Measurements from ENCODE around the gene AGBL4. TPM values are rescaled to one million over a fixed set of nuclear protein-coding genes. Genes with fewer than 3 reads are reported as not detected.

AGBL4 gene
- total RNA-seq, 1 experiment from 2014 or later = not detected

- BruUV-seq (replicated peaks) = no TSS peak
- Histone ChIP-seq H3K27me3 (ENCODE audit: insufficient read depth, low read length) (peaks cover 18% of the 10 kb centered on the region), H3K79me2 (ENCODE audit: insufficient read depth, low read length) (no peaks in the 10 kb centered on the region), H2AFZ (ENCODE audit: low read depth, low read length, poor library complexity, severe bottlenecking) (no peak overlapping the region), H3K36me3 (ENCODE audit: control insufficient read depth in 1 of 2, insufficient read depth in 2 of 2, low read length in 2 of 2) (no peaks in the 10 kb centered on the region), H3K9me2 (ENCODE audit: insufficient read depth) (no peaks in the 10 kb centered on the region), H3K9ac (ENCODE audit: low read length) (no peak overlapping the region), H3K4me2 (ENCODE audit: low read length) (no peak overlapping the region), H4K20me1 (ENCODE audit: insufficient read depth) (no peaks in the 10 kb centered on the region), H3K9me3 (ENCODE audit: control insufficient read depth in 1 of 2, insufficient read depth in 1 of 2, low read depth in 1 of 2, low read length in 2 of 2) (no peaks in the 10 kb centered on the region), H3K4me3 (replicated peaks in 1 of 2; ENCODE audit: low read depth in 1 of 2, low read length in 2 of 2) (no peak overlapping the region), H3K27ac (ENCODE audit: low read depth, low read length) (no peak overlapping the region), H3K4me1 (ENCODE audit: control insufficient read depth in 1 of 2, insufficient read depth in 2 of 2, low read length in 2 of 2) (no peaks in the 10 kb centered on the region)
- no peak for TF ChIP-seq EGR1 (IDR thresholded peaks at IDR 0.05; ENCODE audit: low read depth)
- no peak for TF ChIP-seq TCF7L2 (IDR thresholded peaks at IDR 0.05; ENCODE audit: borderline replicate concordance, extremely low read depth, insufficient read depth, insufficient read length)
- no peak for TF ChIP-seq SIN3A (IDR thresholded peaks at IDR 0.05; ENCODE audit: low read depth)
- TF ChIP-seq REST (IDR thresholded peaks at IDR 0.05; ENCODE audit: low read depth) = no peak
- no peak for TF ChIP-seq MAX (IDR thresholded peaks at IDR 0.05)
- no peak for TF ChIP-seq SRF (IDR thresholded peaks at IDR 0.05; ENCODE audit: low read depth)
- no peak for TF ChIP-seq ZFX (IDR thresholded peaks at IDR 0.05)
- TF ChIP-seq CTCF (IDR thresholded peaks at IDR 0.05 in 2 of 3, conservative IDR thresholded peaks at IDR 0.05 in 1 of 3; ENCODE audit: borderline replicate concordance in 1 of 3, insufficient read depth in 1 of 3, low read depth in 2 of 3, low read length in 2 of 3) = no peak
- no peak for TF ChIP-seq EZH2 (IDR thresholded peaks at IDR 0.05)
- TF ChIP-seq ATF3 (IDR thresholded peaks at IDR 0.05) = no peak
- TF ChIP-seq JUND (IDR thresholded peaks at IDR 0.05) = no peak
- TF ChIP-seq CEBPB (IDR thresholded peaks at IDR 0.05; ENCODE audit: low read depth) = no peak
- no peak for TF ChIP-seq POLR2AphosphoS5 (IDR thresholded peaks at IDR 0.05; ENCODE audit: low read depth, low read length)
- no peak for TF ChIP-seq ZNF274 (IDR thresholded peaks at IDR 0.05; ENCODE audit: low read depth, low read length)
- no peak for TF ChIP-seq EZH2phosphoT487 (IDR thresholded peaks at IDR 0.05; ENCODE audit: borderline replicate concordance)
- no peak for TF ChIP-seq SP1 (IDR thresholded peaks at IDR 0.05; ENCODE audit: low read depth)
- no peak for TF ChIP-seq CBX3 (IDR thresholded peaks at IDR 0.05; ENCODE audit: low read depth)
- TF ChIP-seq ELF1 (IDR thresholded peaks at IDR 0.05; ENCODE audit: borderline replicate concordance, low read depth) = no peak
- TF ChIP-seq RAD21 (IDR thresholded peaks at IDR 0.05; ENCODE audit: low read depth) = no peak
- ChIA-PET CTCF (no interaction called here), RAD21 (ENCODE audit: low non-redundant PET in 1 of 2, low total read pairs in 2 of 2, uncharacterized antibody in 2 of 2, unreplicated experiment in 2 of 2) (no interaction called here), POLR2A (no interaction called here)
- DNase-seq (ENCODE audit: low read depth, low spot score) (no peak), ATAC-seq (no peak)
- intact Hi-C loops (cut with micrococcal nuclease) = no loop called here
Measured at GRCh38 chr1:48738356-48738755, 1285.4 kb downstream of the AGBL4 start.

Measured in HCT116 (cell line).